GM23338 (cell line): ENCODE data around the gene ECHDC3. TPM values are rescaled to one million over a fixed set of nuclear protein-coding genes. Genes with fewer than 3 reads are reported as not detected.

Experiments
- ATAC-seq: fragments of 200-7000 bp; cut with Tn5 transposase; 3 replicates; pipeline ENCODE4 v1.9.1; 2020
- DNase-seq: peaks from one replicate; pipeline ENCODE4 v3.0.0-alpha.2; 2015; ENCODE audit warnings: low spot score
- H2AFZ ChIP-seq: fragments of 200-600 bp; sonication (generic); 2 replicates; pipeline ENCODE4 v1.8.0; 2016; ENCODE audit warnings: antibody characterized with exemption, mild to moderate bottlenecking, moderate library complexity
- H3F3A ChIP-seq: fragments of 200-600 bp; sonication (generic); replicated peaks from 2 replicates; pipeline ENCODE4 v1.8.0; 2017; ENCODE audit warnings: antibody characterized with exemption, mixed run types, low read depth
- H3K27ac ChIP-seq: fragments of 200-600 bp; sonication (generic); 2 replicates; pipeline ENCODE4 v1.6.1; 2016; ENCODE audit warnings: low read depth
- H3K27me3 ChIP-seq: fragments of 200-600 bp; sonication (generic); 2 replicates; pipeline ENCODE4 v1.8.0; 2016; ENCODE audit warnings: mild to moderate bottlenecking, mixed run types, moderate library complexity; ENCODE audit not compliant: insufficient read depth
- H3K36me3 ChIP-seq: fragments of 200-600 bp; sonication (generic); 2 replicates; pipeline ENCODE4 v1.8.0; 2016; ENCODE audit warnings: mild to moderate bottlenecking; ENCODE audit not compliant: insufficient read depth
- H3K4me1 ChIP-seq: fragments of 200-600 bp; sonication (generic); 2 replicates; pipeline ENCODE4 v1.8.0; 2016; ENCODE audit warnings: mild to moderate bottlenecking, moderate library complexity; ENCODE audit not compliant: insufficient read depth
- H3K4me2 ChIP-seq: fragments of 200-600 bp; sonication (generic); 2 replicates; pipeline ENCODE4 v1.7.1; 2017; ENCODE audit warnings: mixed run types
- H3K4me3 ChIP-seq: fragments of 200-600 bp; sonication (generic); 2 replicates; pipeline ENCODE4 v1.6.1; 2016; ENCODE audit warnings: mixed run types
- H3K79me2 ChIP-seq: fragments of 200-600 bp; sonication (generic); replicated peaks from 2 replicates; pipeline ENCODE4 v1.8.0; 2017; ENCODE audit warnings: mild to moderate bottlenecking; ENCODE audit not compliant: insufficient read depth
- H3K9me2 ChIP-seq: fragments of 200-600 bp; sonication (generic); 2 replicates; pipeline ENCODE4 v1.8.0; 2017; ENCODE audit not compliant: insufficient read depth
- H4K20me1 ChIP-seq: fragments of 200-600 bp; sonication (generic); replicated peaks from 2 replicates; pipeline ENCODE4 v1.8.0; 2017; ENCODE audit warnings: mild to moderate bottlenecking; ENCODE audit not compliant: insufficient read depth
- H3K27ac Mint-ChIP-seq: 2 replicates; pipeline ENCODE4 v1.8.0; 2020; ENCODE audit warnings: inconsistent platforms, mild to moderate bottlenecking, moderate library complexity, mixed read lengths
- H3K27me3 Mint-ChIP-seq: 3 replicates; pipeline ENCODE4 v1.8.0; 2022; ENCODE audit warnings: low read depth, mild to moderate bottlenecking, moderate library complexity, mixed read lengths, inconsistent platforms; ENCODE audit not compliant: insufficient read depth, poor library complexity
- H3K36me3 Mint-ChIP-seq: 3 replicates; pipeline ENCODE4 v1.8.0; 2021; ENCODE audit warnings: low read depth, mild to moderate bottlenecking, inconsistent platforms, moderate library complexity, mixed read lengths
- H3K4me1 Mint-ChIP-seq: 3 replicates; pipeline ENCODE4 v1.8.0; 2020; ENCODE audit warnings: mild to moderate bottlenecking, inconsistent platforms, mixed read lengths
- H3K4me3 Mint-ChIP-seq: 3 replicates; pipeline ENCODE4 v1.8.0; 2021; ENCODE audit warnings: moderate library complexity, mild to moderate bottlenecking, inconsistent platforms, mixed read lengths
- H3K9me3 Mint-ChIP-seq: 3 replicates; pipeline ENCODE4 v1.8.0; 2020; ENCODE audit warnings: moderate library complexity, mild to moderate bottlenecking, inconsistent platforms, mixed read lengths
- CTCF ChIP-seq, 2 experiments: fragments of 200-600 bp in 1 of 2; sonication (generic) in 1 of 2; conservative IDR thresholded peaks; 2 replicates each; pipeline versions ENCODE4 v1.5.1 to v1.6.1; 2016 to 2017; ENCODE audit warnings: antibody characterized with exemption in 2 of 2, low read depth in 2 of 2, mild to moderate bottlenecking in 2 of 2, moderate library complexity in 1 of 2
- EZH2 ChIP-seq: fragments of 200-600 bp; sonication (generic); IDR thresholded peaks from one replicate; pipeline ENCODE4 v1.8.0; 2017; ENCODE audit warnings: antibody characterized with exemption, mild to moderate bottlenecking, low read depth; ENCODE audit not compliant: unreplicated experiment
- EZH2phosphoT487 ChIP-seq: fragments of 200-600 bp; sonication (generic); IDR thresholded peaks from one replicate; pipeline ENCODE4 v1.8.1; 2018; ENCODE audit warnings: antibody characterized with exemption; ENCODE audit not compliant: unreplicated experiment
- NANOG ChIP-seq: IDR thresholded peaks from 2 replicates; pipeline ENCODE4 v1.6.1; 2016; ENCODE audit warnings: antibody characterized with exemption, borderline replicate concordance
- POLR2AphosphoS5 ChIP-seq: IDR thresholded peaks from 2 replicates; pipeline ENCODE4 v1.6.1; 2016; ENCODE audit warnings: antibody characterized with exemption, low read depth
- STAT1 ChIP-seq: IDR thresholded peaks from one replicate; pipeline ENCODE4 v1.6.1; 2016; ENCODE audit warnings: antibody characterized with exemption; ENCODE audit not compliant: unreplicated experiment
- ZNF114 ChIP-seq: fragments of 250-450 bp; sonication (Bioruptor Pico); IDR thresholded peaks from 2 replicates; pipeline ENCODE4 v1.5.0; 2020; ENCODE audit warnings: mild to moderate bottlenecking, moderate library complexity
- ZNF331 ChIP-seq: fragments of 250-450 bp; sonication (Bioruptor Pico); IDR thresholded peaks from 2 replicates; pipeline ENCODE4 v1.5.0; 2020; ENCODE audit warnings: low read depth, mild to moderate bottlenecking, moderate library complexity
- polyA plus RNA-seq: library from polyadenylated mRNA; unstranded; fragments of >200 nt; fragmentation: Nextera tagmentation; extraction: Ambion mirVana; gene quantifications from 2 replicates; pipeline ENCODE4 v1.2.1, GENCODE V29; 2016
- total RNA-seq: library from RNA; depleted of rRNA; stranded (reverse); fragments of >200 nt; shearing (Covaris generic); gene quantifications from 2 replicates; pipeline ENCODE4 v1.2.3, GENCODE V29; 2014
- TF ChIP-seq, protein P1 (sequence below): IDR thresholded peaks from 2 replicates; pipeline ENCODE4 v1.6.1; 2016; ENCODE audit warnings: antibody characterized with exemption

The ECHDC3 gene
- total and polyA plus RNA-seq, 2 experiments from 2014 or later = 16.3 to 50.1 TPM

DNA sequence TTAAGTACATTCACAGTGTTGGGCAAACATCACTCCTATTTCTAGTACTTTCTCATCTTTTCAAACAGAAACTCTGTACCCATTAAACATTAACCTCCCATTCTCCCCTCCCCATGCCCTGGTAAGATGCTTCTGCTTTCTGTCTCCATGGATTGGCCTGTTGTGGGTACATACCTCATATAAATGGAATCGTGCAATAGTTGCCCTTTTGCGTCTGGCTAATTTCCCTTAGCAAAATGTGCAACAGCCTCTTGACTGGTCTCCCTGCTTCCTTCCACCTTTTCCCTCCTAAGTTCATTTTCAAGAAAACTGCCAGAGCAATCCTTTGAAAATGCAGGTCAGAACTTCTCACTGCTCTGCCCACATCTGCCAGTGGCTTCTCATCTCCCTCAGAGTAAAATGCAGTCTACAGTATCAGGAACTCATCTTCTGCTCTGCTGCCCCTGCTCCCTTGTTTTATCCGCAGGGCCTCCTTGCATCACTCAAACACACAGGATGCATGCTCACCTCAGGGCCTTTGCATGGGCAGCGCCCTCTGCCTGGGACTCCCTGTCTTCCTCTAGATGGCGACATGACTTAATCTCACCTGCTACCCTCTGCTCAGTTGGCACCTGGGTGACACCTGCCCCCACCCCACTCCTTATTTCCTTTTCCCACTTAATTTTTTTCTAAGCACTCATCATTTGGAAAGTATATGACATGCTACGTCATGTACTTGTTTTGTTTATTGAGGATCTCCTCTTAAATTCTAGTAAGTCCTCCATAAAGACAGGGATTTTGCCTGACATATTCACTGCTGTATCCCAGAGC lies 44.3 kb upstream of the ECHDC3 start:
- Histone ChIP-seq H3K27me3 (no peaks in the 10 kb centered on the region), H3K4me1 (no peaks in the 10 kb centered on the region), H3K4me3 (no peak overlapping the region), H4K20me1 (no peaks in the 10 kb centered on the region), H3F3A (no peaks in the 10 kb centered on the region), H3K79me2 (no peaks in the 10 kb centered on the region), H3K27ac (no peak overlapping the region), H3K4me2 (no peak overlapping the region), H3K36me3 (no peaks in the 10 kb centered on the region), H3K9me2 (0 out of 2 replicates have a peak, but pooled peaks cover 5% of the 10 kb centered on the region), H2AFZ (no peak overlapping the region)
- no peaks in the 10 kb centered on the region for H3K9me3 Mint-ChIP-seq
- no peak overlapping the region for H3K27ac Mint-ChIP-seq
- H3K27me3 Mint-ChIP-seq = no peaks in the 10 kb centered on the region
- H3K4me1 Mint-ChIP-seq = no peaks in the 10 kb centered on the region
- TF ChIP-seq CTCF (conservative IDR thresholded peaks at IDR 0.05; ENCODE audit: low read depth in 2 of 2) (peak; percentile 48 to 70), POLR2AphosphoS5 (no peak), ZNF114 (no peak)
- no peaks in the 10 kb centered on the region for H3K36me3 Mint-ChIP-seq
- H3K4me3 Mint-ChIP-seq = no peak overlapping the region
- DNase-seq = no peak
- peak; percentile 35; the same call in 2 of the 3 replicates for ATAC-seq

GRCh38 chr10:11698691-11699549 lies 43.3 kb upstream of the ECHDC3 start:
- no peak overlapping the region for H3K4me3 ChIP-seq
- no peaks in the 10 kb centered on the region for H3K79me2 ChIP-seq
- DNase-seq (no peak), ATAC-seq (no peak)
- Mint-ChIP-seq H3K36me3 (no peaks in the 10 kb centered on the region), H3K27me3 (no peaks in the 10 kb centered on the region), H3K27ac (no peak overlapping the region), H3K4me1 (no peaks in the 10 kb centered on the region), H3K9me3 (no peaks in the 10 kb centered on the region), H3K4me3 (no peak overlapping the region)
- no peak overlapping the region for H3K27ac ChIP-seq
- 0 out of 2 replicates have a peak, but pooled peaks cover 5% of the 10 kb centered on the region for H3K9me2 ChIP-seq
- no peaks in the 10 kb centered on the region for H3K4me1 ChIP-seq
- H4K20me1 ChIP-seq = no peaks in the 10 kb centered on the region
- no peaks in the 10 kb centered on the region for H3K27me3 ChIP-seq
- H3K4me2 ChIP-seq = no peak overlapping the region
- H3K36me3 ChIP-seq = no peaks in the 10 kb centered on the region
- H2AFZ ChIP-seq = no peak overlapping the region
- no peaks in the 10 kb centered on the region for H3F3A ChIP-seq
- TF ChIP-seq EZH2 (no peak), ZNF114 (no peak), POLR2AphosphoS5 (no peak), STAT1 (no peak), ZNF331 (no peak), EZH2phosphoT487 (no peak), NANOG (no peak), CTCF (conservative IDR thresholded peaks at IDR 0.05; ENCODE audit: low read depth in 2 of 2) (no peak)
- TF ChIP-seq, protein P1, sequence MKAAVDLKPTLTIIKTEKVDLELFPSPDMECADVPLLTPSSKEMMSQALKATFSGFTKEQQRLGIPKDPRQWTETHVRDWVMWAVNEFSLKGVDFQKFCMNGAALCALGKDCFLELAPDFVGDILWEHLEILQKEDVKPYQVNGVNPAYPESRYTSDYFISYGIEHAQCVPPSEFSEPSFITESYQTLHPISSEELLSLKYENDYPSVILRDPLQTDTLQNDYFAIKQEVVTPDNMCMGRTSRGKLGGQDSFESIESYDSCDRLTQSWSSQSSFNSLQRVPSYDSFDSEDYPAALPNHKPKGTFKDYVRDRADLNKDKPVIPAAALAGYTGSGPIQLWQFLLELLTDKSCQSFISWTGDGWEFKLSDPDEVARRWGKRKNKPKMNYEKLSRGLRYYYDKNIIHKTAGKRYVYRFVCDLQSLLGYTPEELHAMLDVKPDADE = no peak
